Panc1 (cell line): ENCODE data around the gene SHISA7. TPM values are rescaled to one million over a fixed set of nuclear protein-coding genes. Genes with fewer than 3 reads are reported as not detected.
"Not testable (repeated sequence)": the region's sequence is repeated elsewhere in the genome, so short reads cannot be mapped to it uniquely, and the experiment has no call there.

ENCODE experiments used
- ATAC-seq: fragments of 200-7000 bp; cut with Tn5 transposase; 2 replicates; pipeline ENCODE4 v1.9.1; 2020; ENCODE audit warnings: mild to moderate bottlenecking, moderate library complexity
- BruUV-seq: library from RNA; stranded (reverse); fragments of 400-500 nt; replicated peaks from 2 replicates; lab custom pipeline; 2021; lab: Mats Ljungman, UMichigan
- CTCF ChIA-PET: fragments of 300-600 bp; sonication (Branson Sonifier 250); formaldehyde crosslinking; loops from one replicate; lab custom pipeline; 2022; ENCODE audit warnings: antibody characterized with exemption; lab: Charles Lee
- POLR2A ChIA-PET: fragments of 300-600 bp; sonication (Branson Sonifier 250); formaldehyde crosslinking; loops from one replicate; lab custom pipeline; 2022; ENCODE audit warnings: antibody characterized with exemption; lab: Charles Lee
- DNase-seq: peaks from one replicate; pipeline ENCODE4 v3.0.0-alpha.2; 2010; ENCODE audit warnings: low read depth, low spot score
- H3K27ac ChIP-seq: 2 replicates; pipeline ENCODE4 v1.5.1; 2011; ENCODE audit warnings: mild to moderate bottlenecking, low read length, inconsistent platforms
- H3K27me3 ChIP-seq: fragments of 200-500 bp; sonication (Bioruptor generic); 2 replicates; pipeline ENCODE4 v1.6.0; 2014; ENCODE audit warnings: low read length, inconsistent platforms; ENCODE audit not compliant: control insufficient read depth, insufficient read depth
- H3K36me3 ChIP-seq: fragments of 200-500 bp; sonication (Bioruptor generic); 2 replicates; pipeline ENCODE4 v1.5.1; 2014; ENCODE audit warnings: inconsistent platforms, mild to moderate bottlenecking, low read length, moderate library complexity; ENCODE audit not compliant: control insufficient read depth, insufficient read depth
- H3K4me1 ChIP-seq: 2 replicates; pipeline ENCODE4 v1.5.1; 2011; ENCODE audit warnings: inconsistent platforms, mild to moderate bottlenecking, low read length, moderate library complexity; ENCODE audit not compliant: control insufficient read depth, insufficient read depth
- H3K4me3 ChIP-seq, 2 experiments: 2 replicates each; pipeline ENCODE4 v1.5.1; 2011 to 2012; ENCODE audit warnings: low read depth in 2 of 2, low read length in 2 of 2, mild to moderate bottlenecking in 2 of 2, inconsistent platforms in 1 of 2, moderate library complexity in 1 of 2
- H3K9me3 ChIP-seq: fragments of 200-500 bp; sonication (Bioruptor generic); 2 replicates; pipeline ENCODE4 v1.5.1; 2014; ENCODE audit warnings: low read depth, mild to moderate bottlenecking, inconsistent platforms, low read length, moderate library complexity; ENCODE audit not compliant: control insufficient read depth, insufficient read depth
- POLR2AphosphoS5 ChIP-seq: IDR thresholded peaks from 2 replicates; pipeline ENCODE4 v1.6.1; 2012; ENCODE audit warnings: mild to moderate bottlenecking, low read depth, low read length, moderate library complexity
- SIN3A ChIP-seq: IDR thresholded peaks from 2 replicates; pipeline ENCODE4 v1.6.1; 2012; ENCODE audit warnings: low read depth, mild to moderate bottlenecking, low read length, moderate library complexity, borderline replicate concordance; ENCODE audit not compliant: insufficient read depth
- TCF7L2 ChIP-seq: IDR thresholded peaks from 2 replicates; pipeline ENCODE4 v1.6.1; 2011; ENCODE audit warnings: mild to moderate bottlenecking, low read depth, low read length, inconsistent platforms
- in situ Hi-C: cut with HindIII; loops from 2 replicates; pipeline ENCODE4 v1.10.0; 2016; ENCODE audit warnings: low sequenced_read_pairs, low pct_unique_long_range_greater_than_20kb
- intact Hi-C: fragments of 100-400 bp; cut with micrococcal nuclease; formaldehyde crosslinking; loops from one replicate; pipeline ENCODE4 v1.10.0; 2022; ENCODE audit not compliant: unreplicated experiment
- total RNA-seq: library from RNA; stranded (reverse); gene quantifications from one replicate; pipeline ENCODE4 v1.2.1, GENCODE V29; 2021; ENCODE audit not compliant: unreplicated experiment
- TF ChIP-seq, protein P1 (sequence below), 2 experiments: IDR thresholded peaks; 2 replicates each; pipeline ENCODE4 v1.6.1; 2011 to 2012; ENCODE audit warnings: low read depth in 2 of 2, control low read depth in 1 of 2, low read length in 1 of 2, mild to moderate bottlenecking in 1 of 2, moderate library complexity in 1 of 2; ENCODE audit not compliant: insufficient read depth in 1 of 2
- TF ChIP-seq, protein P2 (sequence below): fragments of 450-650 bp; IDR thresholded peaks from 2 replicates; pipeline ENCODE4 v1.5.1; 2017; ENCODE audit warnings: mild to moderate bottlenecking

SHISA7 gene
- total RNA-seq, 1 experiment from 2014 or later, result 0.03 TPM

DNA sequence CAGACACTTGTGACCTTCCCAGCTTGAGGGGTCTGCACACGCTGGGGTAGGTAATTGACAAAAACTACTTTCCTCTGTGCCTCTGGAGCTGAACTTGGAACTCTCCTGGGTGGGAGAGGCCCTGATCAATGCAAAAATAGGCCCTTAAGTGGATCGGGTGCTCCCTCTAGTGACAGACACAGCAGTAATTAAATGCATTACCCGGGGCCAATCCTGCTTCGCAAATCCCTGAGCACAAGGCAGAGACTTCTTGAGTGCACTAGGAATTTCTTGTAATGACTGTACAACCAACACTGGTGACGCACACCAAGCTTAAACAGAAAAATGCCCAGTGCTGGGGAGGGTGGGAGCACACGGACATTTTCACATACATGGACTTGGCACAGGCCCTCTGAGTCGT lies 24.9 kb downstream of the SHISA7 start:
- BruUV-seq, result no TSS peak
- ATAC-seq, result peak; percentile 95

DNA sequence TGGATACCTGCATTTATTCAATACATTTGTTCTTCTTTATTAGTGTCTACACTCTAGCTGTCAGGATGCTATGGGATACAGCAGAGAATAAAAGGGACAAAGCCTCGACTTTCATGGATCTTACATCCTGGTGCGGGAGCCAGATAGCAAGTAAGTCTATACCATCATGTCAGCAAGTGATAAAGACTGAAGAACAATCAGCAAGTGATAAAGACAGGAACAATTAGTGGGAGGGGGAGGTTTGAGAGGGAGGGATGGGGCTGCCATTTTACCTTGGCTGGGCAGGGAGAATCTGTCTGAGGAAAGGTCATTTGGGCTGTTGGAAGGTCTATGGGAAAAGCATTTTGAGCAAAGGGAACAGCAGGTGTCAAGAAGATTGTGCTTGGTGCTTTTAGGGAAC lies 32.9 kb downstream of the SHISA7 start:
- H3K4me1 ChIP-seq, result peaks cover 18% of the 10 kb centered on the region
- peaks cover 6% of the 10 kb centered on the region; the same call in 1 of the 2 replicates for H3K9me3 ChIP-seq
- ATAC-seq (no peak), DNase-seq (no peak)
- POLR2A ChIA-PET, result interaction anchor here (0.6 kb wide), 2 partner anchors 251 to 917 kb away, joined by 3 read pairs; no protein-coding TSS in a partner anchor
- H3K4me3 ChIP-seq, result no peak overlapping the region
- H3K27ac ChIP-seq, result peak overlapping the region; percentile 12; the same call in 1 of the 2 replicates
- no TSS peak for BruUV-seq
- CTCF ChIA-PET, result no interaction called here
- intact Hi-C loops, result no loop called here
- H3K27me3 ChIP-seq, result no peaks in the 10 kb centered on the region
- in situ Hi-C loops, result no loop called here
- TF ChIP-seq, protein P1, sequence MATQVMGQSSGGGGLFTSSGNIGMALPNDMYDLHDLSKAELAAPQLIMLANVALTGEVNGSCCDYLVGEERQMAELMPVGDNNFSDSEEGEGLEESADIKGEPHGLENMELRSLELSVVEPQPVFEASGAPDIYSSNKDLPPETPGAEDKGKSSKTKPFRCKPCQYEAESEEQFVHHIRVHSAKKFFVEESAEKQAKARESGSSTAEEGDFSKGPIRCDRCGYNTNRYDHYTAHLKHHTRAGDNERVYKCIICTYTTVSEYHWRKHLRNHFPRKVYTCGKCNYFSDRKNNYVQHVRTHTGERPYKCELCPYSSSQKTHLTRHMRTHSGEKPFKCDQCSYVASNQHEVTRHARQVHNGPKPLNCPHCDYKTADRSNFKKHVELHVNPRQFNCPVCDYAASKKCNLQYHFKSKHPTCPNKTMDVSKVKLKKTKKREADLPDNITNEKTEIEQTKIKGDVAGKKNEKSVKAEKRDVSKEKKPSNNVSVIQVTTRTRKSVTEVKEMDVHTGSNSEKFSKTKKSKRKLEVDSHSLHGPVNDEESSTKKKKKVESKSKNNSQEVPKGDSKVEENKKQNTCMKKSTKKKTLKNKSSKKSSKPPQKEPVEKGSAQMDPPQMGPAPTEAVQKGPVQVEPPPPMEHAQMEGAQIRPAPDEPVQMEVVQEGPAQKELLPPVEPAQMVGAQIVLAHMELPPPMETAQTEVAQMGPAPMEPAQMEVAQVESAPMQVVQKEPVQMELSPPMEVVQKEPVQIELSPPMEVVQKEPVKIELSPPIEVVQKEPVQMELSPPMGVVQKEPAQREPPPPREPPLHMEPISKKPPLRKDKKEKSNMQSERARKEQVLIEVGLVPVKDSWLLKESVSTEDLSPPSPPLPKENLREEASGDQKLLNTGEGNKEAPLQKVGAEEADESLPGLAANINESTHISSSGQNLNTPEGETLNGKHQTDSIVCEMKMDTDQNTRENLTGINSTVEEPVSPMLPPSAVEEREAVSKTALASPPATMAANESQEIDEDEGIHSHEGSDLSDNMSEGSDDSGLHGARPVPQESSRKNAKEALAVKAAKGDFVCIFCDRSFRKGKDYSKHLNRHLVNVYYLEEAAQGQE (IDR thresholded peaks at IDR 0.05; ENCODE audit: insufficient read depth in 1 of 2, low read depth in 2 of 2, low read length in 1 of 2), result no peak
- H3K36me3 ChIP-seq, result peaks cover 11% of the 10 kb centered on the region

More for the DNA sequence above, 24.9 kb downstream of the SHISA7 start:
- no peaks in the 10 kb centered on the region for H3K4me1 ChIP-seq
- ChIA-PET CTCF (interaction anchor here (0.5 to 0.7 kb wide), 4 partner anchors 203 to 277 kb away, joined by 3 to 12 read pairs (median 8); no protein-coding TSS in a partner anchor), POLR2A (no interaction called here)
- intact Hi-C loops, result no loop called here
- no peak overlapping the region for H3K27ac ChIP-seq
- H3K9me3 ChIP-seq, result no peaks in the 10 kb centered on the region
- no peak for TF ChIP-seq POLR2AphosphoS5
- TF ChIP-seq, protein P2, sequence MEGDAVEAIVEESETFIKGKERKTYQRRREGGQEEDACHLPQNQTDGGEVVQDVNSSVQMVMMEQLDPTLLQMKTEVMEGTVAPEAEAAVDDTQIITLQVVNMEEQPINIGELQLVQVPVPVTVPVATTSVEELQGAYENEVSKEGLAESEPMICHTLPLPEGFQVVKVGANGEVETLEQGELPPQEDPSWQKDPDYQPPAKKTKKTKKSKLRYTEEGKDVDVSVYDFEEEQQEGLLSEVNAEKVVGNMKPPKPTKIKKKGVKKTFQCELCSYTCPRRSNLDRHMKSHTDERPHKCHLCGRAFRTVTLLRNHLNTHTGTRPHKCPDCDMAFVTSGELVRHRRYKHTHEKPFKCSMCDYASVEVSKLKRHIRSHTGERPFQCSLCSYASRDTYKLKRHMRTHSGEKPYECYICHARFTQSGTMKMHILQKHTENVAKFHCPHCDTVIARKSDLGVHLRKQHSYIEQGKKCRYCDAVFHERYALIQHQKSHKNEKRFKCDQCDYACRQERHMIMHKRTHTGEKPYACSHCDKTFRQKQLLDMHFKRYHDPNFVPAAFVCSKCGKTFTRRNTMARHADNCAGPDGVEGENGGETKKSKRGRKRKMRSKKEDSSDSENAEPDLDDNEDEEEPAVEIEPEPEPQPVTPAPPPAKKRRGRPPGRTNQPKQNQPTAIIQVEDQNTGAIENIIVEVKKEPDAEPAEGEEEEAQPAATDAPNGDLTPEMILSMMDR, result peak; percentile 95
- TF ChIP-seq SIN3A, result no peak
- TF ChIP-seq TCF7L2, result no peak
- no peak overlapping the region for H3K4me3 ChIP-seq
- no peaks in the 10 kb centered on the region for H3K36me3 ChIP-seq
- H3K27me3 ChIP-seq, result no peaks in the 10 kb centered on the region
- peak; percentile 60 for DNase-seq
- in situ Hi-C loops, result no loop called here

DNA sequence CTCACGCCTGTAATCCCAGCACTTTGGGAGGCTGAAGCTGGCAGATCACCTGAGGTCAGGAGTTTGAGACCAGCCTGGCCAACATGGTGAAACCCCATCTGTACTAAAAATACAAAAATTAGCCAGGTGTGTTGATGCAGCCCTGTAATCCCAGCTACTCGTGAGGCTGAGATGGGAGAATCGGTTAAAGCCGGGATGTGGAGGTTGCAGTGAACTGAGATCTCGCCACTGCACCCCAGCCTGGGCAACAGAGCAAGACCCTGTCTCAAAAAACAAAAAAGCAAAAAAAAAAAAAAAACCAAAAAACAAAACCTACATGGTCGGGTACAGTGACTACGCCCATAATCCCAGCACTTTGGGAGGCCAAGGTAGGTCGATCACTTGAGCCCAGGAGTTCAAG lies 33.9 kb downstream of the SHISA7 start:
- H3K4me3 ChIP-seq, BruUV-seq, in situ Hi-C loops, H3K27me3 ChIP-seq, intact Hi-C loops, ATAC-seq, CTCF ChIA-PET, DNase-seq, H3K9me3 ChIP-seq: not testable (repeated sequence)
- Histone ChIP-seq H3K4me1 (peaks cover 19% of the 10 kb centered on the region), H3K27ac (peak overlapping the region; percentile 100), H3K36me3 (peaks cover 15% of the 10 kb centered on the region)
- POLR2A ChIA-PET, result interaction anchor here (0.6 kb wide), 1 partner anchor 225 kb away, joined by 3 read pairs; no protein-coding TSS in a partner anchor
